IPS-15b (cell line): Measurements from ENCODE around the gene CEACAM7.
"Not testable (repeated sequence)": the region's sequence is repeated elsewhere in the genome, so short reads cannot be mapped to it uniquely, and the experiment has no call there.

ENCODE experiments used
- H3K27me3 ChIP-seq: one replicate; pipeline ENCODE4 v1.6.1; 2013; ENCODE audit warnings: low read length; ENCODE audit not compliant: control insufficient read depth, insufficient read depth
- H3K36me3 ChIP-seq: one replicate; pipeline ENCODE4 v1.6.1; 2013; ENCODE audit warnings: low read length; ENCODE audit not compliant: control insufficient read depth, insufficient read depth
- H3K4me1 ChIP-seq: one replicate; pipeline ENCODE4 v1.6.1; 2013; ENCODE audit warnings: mild to moderate bottlenecking, low read length; ENCODE audit not compliant: control insufficient read depth, insufficient read depth
- H3K4me3 ChIP-seq: one replicate; pipeline ENCODE4 v1.5.1; 2013; ENCODE audit warnings: low read depth, low read length
- H3K9ac ChIP-seq: one replicate; pipeline ENCODE4 v1.6.1; 2013; ENCODE audit warnings: low read depth, mild to moderate bottlenecking, low read length
- H3K9me3 ChIP-seq: one replicate; pipeline ENCODE4 v1.6.1; 2013; ENCODE audit warnings: mild to moderate bottlenecking, low read length; ENCODE audit not compliant: control insufficient read depth, insufficient read depth

CEACAM7 gene

GRCh38 chr19:41682437-41682836, 5.6 kb downstream of the CEACAM7 start:
- H3K27me3 ChIP-seq = peaks cover 2% of the 10 kb centered on the region
- H3K4me3 ChIP-seq = no peak overlapping the region
- no peaks in the 10 kb centered on the region for H3K9me3 ChIP-seq
- no peak overlapping the region for H3K9ac ChIP-seq
- H3K4me1 ChIP-seq = no peaks in the 10 kb centered on the region
- H3K36me3 ChIP-seq = no peaks in the 10 kb centered on the region

- no peak overlapping the region for H3K9ac ChIP-seq
- H3K36me3 ChIP-seq = no peaks in the 10 kb centered on the region
- no peak overlapping the region for H3K4me3 ChIP-seq
- no peaks in the 10 kb centered on the region for H3K9me3 ChIP-seq
- H3K27me3 ChIP-seq = no peaks in the 10 kb centered on the region
- H3K4me1 ChIP-seq = no peaks in the 10 kb centered on the region
Measured at GRCh38 chr19:41671486-41671885, 16.6 kb downstream of the CEACAM7 start.

- H3K4me1 ChIP-seq = no peaks in the 10 kb centered on the region
- H3K9me3 ChIP-seq = no peaks in the 10 kb centered on the region
- no peaks in the 10 kb centered on the region for H3K36me3 ChIP-seq
- no peak overlapping the region for H3K9ac ChIP-seq
- no peak overlapping the region for H3K4me3 ChIP-seq
- H3K27me3 ChIP-seq = no peaks in the 10 kb centered on the region
Measured at GRCh38 chr19:41670755-41671154, 17.3 kb downstream of the CEACAM7 start.

- Histone ChIP-seq H3K27me3 (no peaks in the 10 kb centered on the region), H3K4me3 (no peak overlapping the region), H3K36me3 (no peaks in the 10 kb centered on the region), H3K4me1 (no peaks in the 10 kb centered on the region), H3K9me3 (no peaks in the 10 kb centered on the region), H3K9ac (no peak overlapping the region)
Measured at GRCh38 chr19:41668315-41668714, 19.8 kb downstream of the CEACAM7 start.

- Histone ChIP-seq H3K4me3 (no peak overlapping the region), H3K9ac (no peak overlapping the region), H3K4me1 (no peaks in the 10 kb centered on the region), H3K36me3 (no peaks in the 10 kb centered on the region), H3K9me3 (no peaks in the 10 kb centered on the region), H3K27me3 (no peaks in the 10 kb centered on the region)
Measured at GRCh38 chr19:41666075-41666474, 22.0 kb downstream of the CEACAM7 start.

GRCh38 chr19:41657157-41657556, 30.9 kb downstream of the CEACAM7 start:
- Histone ChIP-seq H3K9ac (no peak overlapping the region), H3K4me1 (peaks cover 6% of the 10 kb centered on the region), H3K27me3 (no peaks in the 10 kb centered on the region), H3K9me3 (no peaks in the 10 kb centered on the region), H3K4me3 (no peak overlapping the region), H3K36me3 (no peaks in the 10 kb centered on the region)

- H3K9ac ChIP-seq, H3K4me1 ChIP-seq, H3K36me3 ChIP-seq, H3K9me3 ChIP-seq, H3K4me3 ChIP-seq, H3K27me3 ChIP-seq: not testable (repeated sequence)
Measured at GRCh38 chr19:41656756-41657155, 31.3 kb downstream of the CEACAM7 start.

- no peaks in the 10 kb centered on the region for H3K36me3 ChIP-seq
- peaks cover 11% of the 10 kb centered on the region for H3K4me1 ChIP-seq
- no peaks in the 10 kb centered on the region for H3K27me3 ChIP-seq
- no peak overlapping the region for H3K9ac ChIP-seq
- no peaks in the 10 kb centered on the region for H3K9me3 ChIP-seq
- H3K4me3 ChIP-seq = no peak overlapping the region
Measured at GRCh38 chr19:41652250-41652649, 35.8 kb downstream of the CEACAM7 start.

- Histone ChIP-seq H3K9me3 (no peaks in the 10 kb centered on the region), H3K36me3 (no peaks in the 10 kb centered on the region), H3K9ac (no peak overlapping the region), H3K4me1 (peaks cover 11% of the 10 kb centered on the region), H3K27me3 (no peaks in the 10 kb centered on the region), H3K4me3 (no peak overlapping the region)
Measured at GRCh38 chr19:41649827-41650226, 38.2 kb downstream of the CEACAM7 start.

GRCh38 chr19:41646589-41647204, 41.4 kb downstream of the CEACAM7 start:
- no peak overlapping the region for H3K4me3 ChIP-seq
- peaks cover 2% of the 10 kb centered on the region for H3K4me1 ChIP-seq
- no peaks in the 10 kb centered on the region for H3K27me3 ChIP-seq
- H3K36me3 ChIP-seq = no peaks in the 10 kb centered on the region
- no peak overlapping the region for H3K9ac ChIP-seq
- H3K9me3 ChIP-seq = no peaks in the 10 kb centered on the region

GRCh38 chr19:41641879-41642485, 46.1 kb downstream of the CEACAM7 start:
- Histone ChIP-seq H3K4me1 (no peaks in the 10 kb centered on the region), H3K9ac (no peak overlapping the region), H3K4me3 (no peak overlapping the region), H3K27me3 (peaks cover 3% of the 10 kb centered on the region), H3K9me3 (no peaks in the 10 kb centered on the region), H3K36me3 (no peaks in the 10 kb centered on the region)

GRCh38 chr19:41638641-41639081, 49.4 kb downstream of the CEACAM7 start:
- H3K4me3 ChIP-seq = no peak overlapping the region
- H3K9me3 ChIP-seq = no peaks in the 10 kb centered on the region
- H3K4me1 ChIP-seq = no peaks in the 10 kb centered on the region
- H3K27me3 ChIP-seq = peaks cover 3% of the 10 kb centered on the region
- H3K36me3 ChIP-seq = no peaks in the 10 kb centered on the region
- H3K9ac ChIP-seq = no peak overlapping the region
